ENCODE data around the gene KCNQ4.

DNA sequence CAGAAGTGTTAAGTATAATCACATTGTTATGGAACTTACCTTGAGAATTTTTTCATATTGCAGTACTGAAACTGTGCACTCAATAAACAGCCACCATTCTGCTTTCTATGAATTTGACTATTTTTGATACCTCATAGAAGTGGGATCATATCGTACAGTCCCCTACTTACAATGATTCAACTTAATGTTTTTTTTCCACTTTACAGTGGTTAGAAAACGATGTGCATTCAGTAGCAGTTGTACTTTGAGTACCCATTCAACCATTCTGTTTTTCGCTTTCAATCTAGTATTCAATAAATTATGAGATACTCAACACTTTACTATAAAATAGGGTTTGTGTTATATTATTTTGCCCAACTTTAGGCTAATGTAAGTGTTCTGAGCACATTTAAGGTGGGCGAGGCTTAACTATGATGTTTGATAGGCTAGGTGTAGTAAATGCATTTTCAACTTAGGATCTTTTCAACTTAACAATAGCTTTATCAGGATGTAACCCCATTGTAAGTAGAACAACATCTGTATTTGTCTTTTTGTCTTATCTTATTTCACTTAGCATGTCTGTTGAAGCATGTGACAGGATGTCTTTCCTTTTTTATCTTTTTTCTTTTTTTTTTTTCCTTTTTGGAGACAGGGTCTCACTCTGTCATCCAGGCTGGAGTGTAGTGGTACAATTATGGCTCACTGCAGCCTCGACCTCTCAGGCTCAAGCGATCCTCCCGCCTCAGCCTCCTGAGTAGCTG lies 42.4 kb upstream of the KCNQ4 start:
- TF ChIP-seq, protein P1, sequence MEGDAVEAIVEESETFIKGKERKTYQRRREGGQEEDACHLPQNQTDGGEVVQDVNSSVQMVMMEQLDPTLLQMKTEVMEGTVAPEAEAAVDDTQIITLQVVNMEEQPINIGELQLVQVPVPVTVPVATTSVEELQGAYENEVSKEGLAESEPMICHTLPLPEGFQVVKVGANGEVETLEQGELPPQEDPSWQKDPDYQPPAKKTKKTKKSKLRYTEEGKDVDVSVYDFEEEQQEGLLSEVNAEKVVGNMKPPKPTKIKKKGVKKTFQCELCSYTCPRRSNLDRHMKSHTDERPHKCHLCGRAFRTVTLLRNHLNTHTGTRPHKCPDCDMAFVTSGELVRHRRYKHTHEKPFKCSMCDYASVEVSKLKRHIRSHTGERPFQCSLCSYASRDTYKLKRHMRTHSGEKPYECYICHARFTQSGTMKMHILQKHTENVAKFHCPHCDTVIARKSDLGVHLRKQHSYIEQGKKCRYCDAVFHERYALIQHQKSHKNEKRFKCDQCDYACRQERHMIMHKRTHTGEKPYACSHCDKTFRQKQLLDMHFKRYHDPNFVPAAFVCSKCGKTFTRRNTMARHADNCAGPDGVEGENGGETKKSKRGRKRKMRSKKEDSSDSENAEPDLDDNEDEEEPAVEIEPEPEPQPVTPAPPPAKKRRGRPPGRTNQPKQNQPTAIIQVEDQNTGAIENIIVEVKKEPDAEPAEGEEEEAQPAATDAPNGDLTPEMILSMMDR (IDR thresholded peaks at IDR 0.05): no peak
- no peak for TF ChIP-seq EZH2 (IDR thresholded peaks at IDR 0.05; ENCODE audit: borderline replicate concordance, insufficient read depth, low read depth, low read length, poor library complexity, severe bottlenecking)

Data from B cell (primary cell).